ENCODE data around the gene TNIP2. TPM values are rescaled to one million over a fixed set of nuclear protein-coding genes. Genes with fewer than 3 reads are reported as not detected.
"Not testable (repeated sequence)": the region's sequence is repeated elsewhere in the genome, so short reads cannot be mapped to it uniquely, and the experiment has no call there.

Gene TNIP2
- total RNA-seq, 3 donors from 2014 or later (not counting 1 experiment from before 2014, with no cell fraction given): 35.6 to 53.9 (median 41.6) TPM

DNA sequence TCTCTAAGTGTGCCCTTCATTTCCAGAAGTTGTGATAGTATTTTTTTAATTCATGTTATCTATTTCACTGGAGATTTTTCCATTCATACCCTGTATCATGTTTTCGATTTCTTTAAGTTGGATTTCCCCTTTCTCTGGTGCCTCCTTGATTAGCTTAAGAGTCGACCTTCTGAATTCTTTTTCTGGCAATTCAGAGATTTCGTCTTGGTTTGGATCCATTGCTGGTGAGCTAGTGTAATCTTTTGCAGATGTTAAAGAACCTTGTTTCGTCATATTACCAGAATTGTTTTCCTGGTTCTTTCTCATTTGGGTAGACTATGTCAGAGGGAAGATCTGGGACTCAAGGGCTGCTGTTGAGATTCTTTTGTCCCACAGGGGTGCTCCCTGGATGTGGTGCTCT lies 27.7 kb upstream of the TNIP2 start:
- peaks cover 33% of the 10 kb centered on the region for H3K4me1 ChIP-seq (ENCODE audit: control insufficient read depth, insufficient read depth, low read length)
- intact Hi-C loops (cut with micrococcal nuclease): no loop called here
- Mint-ChIP-seq H3K36me3 (peaks cover 7% of the 10 kb centered on the region), H3K27ac (no peak overlapping the region), H3K4me1 (peaks cover 11 to 26% of the 10 kb centered on the region in 2 donors), H3K27me3 (ENCODE audit: low read depth in 2 of 2) (no peaks in the 10 kb centered on the region), H3K4me3 (no peak overlapping the region), H3K9me3 (no peaks in the 10 kb centered on the region)
- no peaks in the 10 kb centered on the region for H3K36me3 ChIP-seq (ENCODE audit: control insufficient read depth, insufficient read depth, low read length)
- DNase-seq: no peak
- peaks cover 7% of the 10 kb centered on the region for H3K9me3 ChIP-seq (ENCODE audit: control insufficient read depth, insufficient read depth, low read length)
- no peak overlapping the region for H3K4me3 ChIP-seq (ENCODE audit: low read length)
- no peak overlapping the region for H3K27ac ChIP-seq (ENCODE audit: low read length)
- 96% methylated on average over 4 of the region's 4 CpGs for WGBS (ENCODE audit: insufficient coverage)
- ATAC-seq: no peak
- TF ChIP-seq, protein P1, sequence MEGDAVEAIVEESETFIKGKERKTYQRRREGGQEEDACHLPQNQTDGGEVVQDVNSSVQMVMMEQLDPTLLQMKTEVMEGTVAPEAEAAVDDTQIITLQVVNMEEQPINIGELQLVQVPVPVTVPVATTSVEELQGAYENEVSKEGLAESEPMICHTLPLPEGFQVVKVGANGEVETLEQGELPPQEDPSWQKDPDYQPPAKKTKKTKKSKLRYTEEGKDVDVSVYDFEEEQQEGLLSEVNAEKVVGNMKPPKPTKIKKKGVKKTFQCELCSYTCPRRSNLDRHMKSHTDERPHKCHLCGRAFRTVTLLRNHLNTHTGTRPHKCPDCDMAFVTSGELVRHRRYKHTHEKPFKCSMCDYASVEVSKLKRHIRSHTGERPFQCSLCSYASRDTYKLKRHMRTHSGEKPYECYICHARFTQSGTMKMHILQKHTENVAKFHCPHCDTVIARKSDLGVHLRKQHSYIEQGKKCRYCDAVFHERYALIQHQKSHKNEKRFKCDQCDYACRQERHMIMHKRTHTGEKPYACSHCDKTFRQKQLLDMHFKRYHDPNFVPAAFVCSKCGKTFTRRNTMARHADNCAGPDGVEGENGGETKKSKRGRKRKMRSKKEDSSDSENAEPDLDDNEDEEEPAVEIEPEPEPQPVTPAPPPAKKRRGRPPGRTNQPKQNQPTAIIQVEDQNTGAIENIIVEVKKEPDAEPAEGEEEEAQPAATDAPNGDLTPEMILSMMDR (IDR thresholded peaks at IDR 0.05): no peak
- no peaks in the 10 kb centered on the region for H3K27me3 ChIP-seq (ENCODE audit: control insufficient read depth, insufficient read depth, low read length)

DNA sequence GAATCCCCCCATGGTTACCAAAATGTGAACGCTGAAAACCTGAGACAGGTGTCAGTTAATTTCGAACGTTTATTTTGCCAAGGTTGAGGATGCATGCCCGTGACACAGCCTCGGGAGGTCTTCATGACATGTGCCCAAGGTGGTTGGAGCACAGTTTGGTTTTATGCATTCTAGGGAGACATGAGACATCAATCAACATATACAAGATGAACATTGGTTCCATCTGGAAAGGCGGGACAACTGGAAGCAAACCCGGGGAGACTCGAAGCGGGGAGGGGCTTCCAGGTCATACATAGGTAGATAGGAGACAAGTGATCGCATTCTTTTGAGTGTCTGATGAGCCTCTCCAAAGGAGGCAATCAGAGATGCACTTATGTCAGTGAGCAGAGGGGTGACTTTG lies 25.8 kb upstream of the TNIP2 start:
- Histone ChIP-seq H3K36me3 (ENCODE audit: control insufficient read depth, insufficient read depth, low read length) (no peaks in the 10 kb centered on the region), H3K27ac (ENCODE audit: low read length) (no peak overlapping the region), H3K4me1 (ENCODE audit: control insufficient read depth, insufficient read depth, low read length) (peaks cover 14% of the 10 kb centered on the region), H3K4me3 (ENCODE audit: low read length) (no peak overlapping the region), H3K9me3 (ENCODE audit: control insufficient read depth, insufficient read depth, low read length) (peaks cover 7% of the 10 kb centered on the region), H3K27me3 (ENCODE audit: control insufficient read depth, insufficient read depth, low read length) (no peaks in the 10 kb centered on the region)
- Mint-ChIP-seq H3K36me3 (peaks cover 7% of the 10 kb centered on the region), H3K27me3 (ENCODE audit: low read depth in 2 of 2) (no peaks in the 10 kb centered on the region), H3K9me3 (no peaks in the 10 kb centered on the region), H3K4me1 (peaks cover 0 to 8% of the 10 kb centered on the region in 2 donors), H3K4me3 (no peak overlapping the region), H3K27ac (no peak overlapping the region)
- TF ChIP-seq, protein P1 (IDR thresholded peaks at IDR 0.05): no peak
- WGBS (ENCODE audit: insufficient coverage): over 99% methylated on average over 10 of the region's 10 CpGs
- no peak for DNase-seq
- ATAC-seq: no peak
- intact Hi-C loops (cut with micrococcal nuclease): no loop called here

DNA sequence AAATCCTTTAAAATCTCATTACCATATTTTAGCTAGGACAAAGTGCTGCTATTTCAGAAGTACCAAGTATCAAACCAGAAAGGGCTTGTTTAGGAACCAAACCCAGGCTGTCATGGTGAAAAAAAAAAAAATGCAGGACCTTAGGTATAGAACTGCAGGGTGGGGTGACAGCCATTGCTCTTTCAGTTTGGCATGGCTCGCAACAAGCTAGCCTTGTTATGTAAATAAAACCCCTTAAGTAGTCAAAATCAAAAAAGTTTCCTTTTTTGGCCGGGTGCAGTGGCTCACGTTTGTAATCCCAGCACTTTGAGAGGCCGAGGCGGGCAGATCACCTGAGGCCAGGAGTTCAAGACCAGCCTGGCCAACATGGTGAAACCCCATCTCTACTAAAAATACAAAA lies 24.5 kb upstream of the TNIP2 start:
- H3K27ac Mint-ChIP-seq; intact Hi-C loops (cut with micrococcal nuclease): not testable (repeated sequence)

DNA sequence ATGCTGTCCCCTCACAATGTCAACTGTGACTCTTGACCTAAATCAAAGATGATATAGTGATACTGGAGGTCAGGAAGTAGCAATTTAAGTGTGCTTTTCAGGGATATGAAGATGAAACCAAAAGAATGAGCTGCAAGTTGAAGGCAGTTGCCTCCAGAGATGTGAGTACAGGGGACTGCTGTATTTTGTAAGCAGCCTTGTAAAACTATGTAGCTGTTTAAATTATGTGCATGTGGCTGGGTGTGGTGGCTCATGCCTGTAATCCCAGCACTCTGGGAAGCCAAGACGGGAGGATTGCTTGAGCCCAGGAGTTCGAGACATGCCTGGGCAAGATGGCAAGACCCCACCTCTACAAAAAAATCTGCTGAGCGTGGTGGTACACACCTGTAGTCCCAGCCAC lies 15.1 kb upstream of the TNIP2 start:
- Mint-ChIP-seq H3K4me3 (no peak overlapping the region), H3K27ac (peak overlapping the region in 1 of 2 donors; percentile 5), H3K4me1 (peaks cover 10 to 15% of the 10 kb centered on the region in 2 donors), H3K36me3 (no peaks in the 10 kb centered on the region), H3K27me3 (ENCODE audit: low read depth in 2 of 2) (no peaks in the 10 kb centered on the region), H3K9me3 (no peaks in the 10 kb centered on the region)
- intact Hi-C loops (cut with micrococcal nuclease): no loop called here
- H3K4me3 ChIP-seq (ENCODE audit: low read length): no peak overlapping the region
- 97% methylated on average over 3 of the region's 3 CpGs for WGBS (ENCODE audit: insufficient coverage)
- H3K36me3 ChIP-seq (ENCODE audit: control insufficient read depth, insufficient read depth, low read length): no peaks in the 10 kb centered on the region
- H3K9me3 ChIP-seq (ENCODE audit: control insufficient read depth, insufficient read depth, low read length): no peaks in the 10 kb centered on the region
- DNase-seq (no peak), ATAC-seq (no peak)
- TF ChIP-seq, protein P1 (IDR thresholded peaks at IDR 0.05): no peak
- no peaks in the 10 kb centered on the region for H3K27me3 ChIP-seq (ENCODE audit: control insufficient read depth, insufficient read depth, low read length)
- H3K27ac ChIP-seq (ENCODE audit: low read length): no peak overlapping the region
- H3K4me1 ChIP-seq (ENCODE audit: control insufficient read depth, insufficient read depth, low read length): peaks cover 7% of the 10 kb centered on the region

More for the DNA sequence above, 24.5 kb upstream of the TNIP2 start:
- not testable (repeated sequence) for H3K4me3 ChIP-seq (ENCODE audit: low read length); H3K36me3 Mint-ChIP-seq; H3K4me3 Mint-ChIP-seq; H3K27me3 Mint-ChIP-seq (ENCODE audit: low read depth in 2 of 2); H3K9me3 Mint-ChIP-seq; H3K4me1 ChIP-seq (ENCODE audit: control insufficient read depth, insufficient read depth, low read length); H3K4me1 Mint-ChIP-seq; H3K27me3 ChIP-seq (ENCODE audit: control insufficient read depth, insufficient read depth, low read length); DNase-seq; ATAC-seq; H3K27ac ChIP-seq (ENCODE audit: low read length); H3K9me3 ChIP-seq (ENCODE audit: control insufficient read depth, insufficient read depth, low read length); H3K36me3 ChIP-seq (ENCODE audit: control insufficient read depth, insufficient read depth, low read length)
- 90% methylated on average over 2 of the region's 5 CpGs for WGBS (ENCODE audit: insufficient coverage)

Data from natural killer cell (primary cell).